Measurements from ENCODE around the gene UNC45A.
"Not testable (repeated sequence)": the region's sequence is repeated elsewhere in the genome, so short reads cannot be mapped to it uniquely, and the experiment has no call there.

The UNC45A gene

DNA sequence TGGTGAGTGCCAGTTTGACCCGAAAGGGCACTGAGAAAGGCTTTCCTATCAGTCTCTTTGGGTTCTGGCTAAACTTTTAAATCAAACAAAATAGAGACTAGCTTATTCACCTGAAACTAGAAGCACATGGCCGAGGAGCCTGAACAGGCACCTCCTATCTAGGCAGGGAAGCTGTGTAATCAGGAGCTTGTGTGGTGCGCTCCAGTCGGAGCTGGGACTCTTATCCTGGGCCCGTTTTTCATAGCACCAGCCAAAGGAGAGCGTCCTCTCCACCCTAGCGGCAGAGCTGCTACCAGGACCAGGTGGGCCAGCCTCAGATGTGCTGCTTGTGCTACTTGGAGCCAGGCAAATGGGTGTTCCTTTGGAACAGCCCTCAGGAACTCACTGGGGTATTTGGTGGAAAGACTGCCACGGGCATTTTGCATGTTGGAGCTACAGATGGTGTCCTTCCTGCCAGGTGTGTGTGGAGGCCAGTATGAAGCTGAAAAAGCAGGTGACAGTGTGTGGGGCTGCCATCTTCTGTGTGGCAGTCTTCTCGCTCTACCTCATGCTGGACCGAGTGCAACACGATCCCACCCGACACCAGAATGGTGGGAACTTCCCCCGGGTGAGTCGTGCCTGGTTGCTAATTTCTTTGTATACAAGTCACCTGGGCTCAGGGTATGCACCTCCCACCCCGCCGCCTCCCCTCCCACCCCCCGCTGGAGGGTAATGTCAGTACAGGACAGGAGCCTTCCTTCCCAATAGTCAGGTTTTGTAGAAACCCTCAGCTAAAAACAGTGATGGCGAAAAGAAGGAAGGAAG is 31.1 kb upstream of the UNC45A start:
- DNase-seq (ENCODE audit: low read depth), result no peak

DNA sequence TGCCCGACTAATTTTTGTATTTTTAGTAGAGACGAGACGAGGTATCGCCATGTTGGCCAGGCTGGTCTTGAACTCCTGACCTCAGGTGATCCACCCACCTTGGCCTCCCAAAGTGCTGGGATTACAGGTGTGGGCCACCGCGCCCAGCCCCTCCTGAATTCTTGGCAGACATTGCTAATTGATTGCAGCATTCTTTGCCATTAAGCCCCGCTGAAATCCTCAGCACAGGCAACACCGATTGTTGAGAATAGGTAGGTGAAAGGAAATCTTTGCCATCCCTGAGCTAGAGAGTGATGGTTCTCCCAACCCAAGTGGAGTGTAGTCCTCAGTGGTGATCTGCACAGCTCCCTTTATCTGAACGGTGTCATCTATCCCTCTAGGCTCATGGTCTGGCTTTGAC is 30.3 kb upstream of the UNC45A start:
- DNase-seq (ENCODE audit: low read depth), result no peak

DNA sequence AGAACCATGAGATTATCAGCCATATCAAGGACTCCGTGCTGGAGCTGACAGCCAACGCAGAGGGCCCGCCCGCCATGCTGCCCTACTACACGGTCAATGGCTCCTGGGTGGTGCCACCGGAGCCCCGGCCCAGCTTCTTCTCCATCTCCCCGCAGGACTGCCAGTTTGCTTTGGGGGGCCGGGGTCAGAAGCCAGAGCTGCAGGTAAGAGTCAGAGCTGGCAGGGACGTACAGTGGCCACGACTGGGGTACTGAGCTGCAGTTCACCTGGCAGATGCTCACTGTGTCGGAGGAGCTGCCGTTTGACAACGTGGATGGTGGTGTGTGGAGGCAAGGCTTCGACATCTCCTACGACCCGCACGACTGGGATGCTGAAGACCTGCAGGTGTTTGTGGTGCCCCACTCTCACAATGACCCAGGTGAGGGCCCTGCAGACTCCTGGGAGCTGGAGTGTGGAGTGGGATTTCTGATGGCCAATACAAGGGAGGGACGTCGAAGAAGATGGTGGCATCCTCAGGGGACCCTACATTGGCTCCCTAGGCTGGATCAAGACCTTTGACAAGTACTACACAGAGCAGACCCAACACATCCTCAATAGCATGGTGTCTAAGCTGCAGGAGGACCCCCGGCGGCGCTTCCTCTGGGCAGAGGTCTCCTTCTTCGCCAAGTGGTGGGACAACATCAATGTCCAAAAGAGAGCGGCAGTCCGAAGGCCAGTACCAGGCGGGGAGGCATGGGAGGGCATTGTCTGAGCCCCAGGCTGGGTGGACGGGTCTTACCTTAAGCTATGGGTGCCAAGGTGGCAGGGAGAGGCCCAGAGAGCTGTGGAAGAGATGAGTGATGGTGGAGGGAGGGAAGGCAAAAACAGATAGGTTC is 29.5 kb upstream of the UNC45A start:
- no peak for DNase-seq (ENCODE audit: low read depth)

DNA sequence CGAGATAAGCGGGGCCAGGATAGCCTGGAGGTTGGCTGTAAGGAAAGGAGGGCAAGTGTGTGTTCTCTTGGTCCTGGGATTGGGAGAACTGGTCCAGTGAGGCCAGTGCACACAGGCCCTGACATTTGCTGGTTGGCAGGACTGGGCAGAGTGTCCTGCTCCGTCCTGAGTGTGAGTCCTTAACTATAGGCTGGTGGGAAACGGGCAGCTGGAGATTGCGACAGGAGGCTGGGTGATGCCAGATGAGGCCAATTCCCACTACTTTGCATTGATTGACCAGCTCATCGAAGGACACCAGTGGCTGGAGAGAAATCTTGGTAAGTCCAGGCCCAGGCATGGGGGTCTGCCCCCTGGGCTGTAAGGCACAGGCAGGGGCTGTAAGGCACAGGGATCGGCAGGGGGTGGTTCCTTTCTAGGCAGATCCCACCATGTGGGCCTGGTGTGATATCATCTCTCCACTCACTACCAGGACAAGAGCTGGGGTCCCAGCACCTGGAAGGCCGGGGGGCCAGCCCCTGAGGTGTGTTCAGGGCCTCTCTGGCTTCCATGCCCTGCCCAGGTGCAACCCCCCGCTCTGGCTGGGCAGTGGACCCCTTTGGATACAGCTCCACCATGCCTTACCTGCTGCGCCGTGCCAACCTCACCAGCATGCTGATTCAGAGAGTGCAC is 28.8 kb upstream of the UNC45A start:
- no peak for DNase-seq (ENCODE audit: low read depth)

DNA sequence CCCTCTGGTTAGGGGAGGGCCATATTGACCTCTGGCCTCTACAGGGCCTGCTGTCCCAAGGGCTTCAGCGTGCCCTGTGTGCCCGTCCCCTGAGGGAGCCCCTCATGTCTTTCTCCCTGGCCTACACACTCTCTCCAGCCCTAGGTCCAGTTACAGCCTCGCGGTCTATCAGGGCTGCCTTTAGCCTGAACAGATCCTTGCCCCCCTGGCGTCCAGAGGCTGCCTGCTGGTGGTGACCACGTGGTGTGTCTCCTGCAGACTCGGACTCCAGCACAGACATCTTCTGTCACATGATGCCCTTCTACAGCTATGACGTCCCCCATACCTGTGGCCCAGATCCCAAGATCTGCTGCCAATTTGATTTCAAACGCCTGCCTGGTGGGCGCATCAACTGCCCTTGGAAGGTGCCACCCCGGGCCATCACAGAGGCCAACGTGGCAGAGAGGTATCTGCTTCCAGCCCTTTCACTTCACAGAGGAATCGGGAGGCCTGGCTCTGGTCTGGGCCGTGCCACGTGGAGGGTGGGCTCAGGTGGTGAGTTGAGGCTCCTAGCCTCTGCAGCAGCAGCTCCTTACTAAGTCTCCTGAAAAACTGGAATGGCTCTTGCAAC is 27.9 kb upstream of the UNC45A start:
- DNase-seq (ENCODE audit: low read depth), result no peak

DNA sequence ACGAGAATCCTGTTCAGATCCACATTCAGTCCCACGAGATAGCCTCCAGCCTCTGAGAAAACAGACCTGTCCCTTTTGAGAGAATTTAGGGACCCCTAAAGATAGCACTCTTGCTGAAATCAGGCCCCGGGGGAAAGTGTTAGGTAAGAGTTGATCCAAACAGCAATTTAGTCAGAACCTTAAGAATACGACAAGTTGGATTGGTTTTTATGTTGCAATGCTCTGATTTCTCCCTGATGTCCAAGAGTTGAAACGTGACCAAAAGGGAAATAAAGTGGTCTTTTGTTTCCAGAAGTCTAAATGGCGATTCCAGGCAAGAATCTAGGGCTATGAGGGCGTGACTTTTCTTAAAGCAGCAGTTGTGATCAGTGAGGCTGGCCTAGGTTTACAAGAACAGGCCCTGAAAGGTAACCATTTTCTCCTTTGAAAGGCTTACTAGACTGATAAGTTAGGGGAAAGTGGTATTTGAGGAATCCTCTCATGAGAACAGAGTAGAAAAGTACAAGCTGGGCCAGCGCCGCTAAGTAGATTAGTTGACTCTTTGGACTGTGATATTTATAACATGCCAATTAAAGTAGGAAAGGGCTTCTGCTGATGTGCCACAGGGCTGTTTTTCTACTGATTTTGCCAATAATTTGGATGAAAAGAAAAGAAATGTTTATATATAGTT is 27.1 kb upstream of the UNC45A start:
- no peak for DNase-seq (ENCODE audit: low read depth)

DNA sequence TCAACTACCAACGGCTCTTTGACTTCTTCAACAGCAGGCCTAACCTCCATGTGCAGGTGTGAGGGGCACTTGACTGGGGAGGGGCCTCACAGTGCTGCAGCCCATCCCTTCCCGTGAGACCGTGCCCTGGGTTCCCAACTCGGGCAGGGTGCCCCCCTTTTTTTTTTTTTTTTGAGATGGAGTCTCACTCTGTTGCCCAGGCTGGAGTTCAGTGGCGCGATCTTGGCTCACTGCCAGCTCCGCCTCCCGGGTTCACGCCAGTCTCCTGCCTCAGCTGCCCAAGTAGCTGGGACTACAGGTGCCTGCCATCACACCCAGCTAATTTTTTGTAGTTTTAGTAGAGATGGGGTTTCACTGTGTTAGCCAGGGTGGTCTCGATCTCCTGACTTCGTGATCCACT is 25.6 kb upstream of the UNC45A start:
- DNase-seq (ENCODE audit: low read depth), result not testable (repeated sequence)

DNA sequence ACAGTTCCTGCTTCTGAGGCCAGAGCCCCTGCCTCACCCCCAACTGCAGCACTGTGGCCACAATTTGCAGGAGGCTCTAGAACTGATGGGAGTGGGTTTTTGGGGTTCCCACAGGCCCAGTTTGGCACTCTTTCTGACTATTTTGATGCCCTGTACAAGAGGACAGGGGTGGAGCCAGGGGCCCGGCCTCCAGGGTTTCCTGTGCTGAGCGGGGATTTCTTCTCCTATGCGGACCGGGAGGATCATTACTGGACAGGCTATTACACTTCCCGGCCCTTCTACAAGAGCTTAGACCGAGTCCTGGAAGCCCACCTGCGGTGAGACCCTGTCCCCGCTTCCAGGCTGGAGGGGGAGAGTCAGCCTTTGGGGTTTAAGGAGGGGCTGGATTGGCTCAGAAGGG is 25.1 kb upstream of the UNC45A start:
- no peak for DNase-seq (ENCODE audit: low read depth)

DNA sequence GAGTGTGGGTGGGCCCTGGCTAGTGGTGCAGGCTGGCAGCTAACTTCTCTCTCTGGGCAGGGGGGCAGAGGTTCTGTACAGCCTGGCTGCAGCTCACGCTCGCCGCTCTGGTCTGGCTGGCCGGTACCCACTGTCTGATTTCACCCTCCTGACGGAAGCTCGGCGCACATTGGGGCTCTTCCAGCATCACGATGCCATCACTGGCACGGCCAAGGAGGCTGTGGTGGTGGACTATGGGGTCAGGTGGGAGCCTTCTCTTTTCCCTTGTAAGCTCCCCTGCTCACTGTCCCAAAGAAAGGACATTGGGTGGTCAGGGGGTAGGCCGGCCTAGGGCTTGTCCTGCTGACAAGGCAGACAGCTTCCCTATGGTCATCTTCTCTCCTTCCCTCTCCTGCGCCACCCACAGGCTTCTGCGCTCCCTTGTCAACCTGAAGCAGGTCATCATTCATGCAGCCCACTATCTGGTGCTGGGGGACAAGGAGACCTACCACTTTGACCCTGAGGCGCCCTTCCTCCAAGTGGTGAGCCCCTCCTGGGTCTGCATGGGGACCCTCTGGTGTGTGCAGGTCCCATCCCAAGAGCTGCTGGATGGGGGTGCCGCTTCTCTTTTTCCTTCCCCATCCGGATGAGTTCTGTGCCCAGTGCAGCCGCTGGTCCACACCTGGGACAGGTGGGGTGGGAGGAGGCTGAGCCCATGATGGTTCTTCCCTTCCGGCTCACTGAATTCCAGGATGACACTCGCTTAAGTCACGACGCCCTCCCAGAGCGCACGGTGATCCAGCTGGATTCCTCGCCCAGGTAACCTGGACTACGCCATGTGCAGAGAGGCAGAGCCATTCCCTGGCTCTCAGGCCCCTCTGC is 24.4 kb upstream of the UNC45A start:
- DNase-seq (ENCODE audit: low read depth), result no peak

DNA sequence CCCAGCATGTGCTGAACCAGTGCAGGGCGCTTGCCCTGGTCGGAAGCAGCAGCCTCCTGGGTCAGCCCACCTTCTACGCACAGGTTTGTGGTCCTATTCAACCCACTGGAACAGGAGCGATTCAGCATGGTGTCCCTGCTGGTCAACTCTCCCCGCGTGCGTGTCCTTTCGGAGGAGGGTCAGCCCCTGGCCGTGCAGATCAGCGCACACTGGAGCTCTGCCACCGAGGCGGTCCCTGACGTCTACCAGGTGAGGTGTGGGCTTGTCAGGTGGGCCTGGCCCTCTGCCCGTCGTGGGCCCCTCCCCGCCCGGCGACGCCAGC is 23.8 kb upstream of the UNC45A start:
- DNase-seq (ENCODE audit: low read depth), result no peak

DNA sequence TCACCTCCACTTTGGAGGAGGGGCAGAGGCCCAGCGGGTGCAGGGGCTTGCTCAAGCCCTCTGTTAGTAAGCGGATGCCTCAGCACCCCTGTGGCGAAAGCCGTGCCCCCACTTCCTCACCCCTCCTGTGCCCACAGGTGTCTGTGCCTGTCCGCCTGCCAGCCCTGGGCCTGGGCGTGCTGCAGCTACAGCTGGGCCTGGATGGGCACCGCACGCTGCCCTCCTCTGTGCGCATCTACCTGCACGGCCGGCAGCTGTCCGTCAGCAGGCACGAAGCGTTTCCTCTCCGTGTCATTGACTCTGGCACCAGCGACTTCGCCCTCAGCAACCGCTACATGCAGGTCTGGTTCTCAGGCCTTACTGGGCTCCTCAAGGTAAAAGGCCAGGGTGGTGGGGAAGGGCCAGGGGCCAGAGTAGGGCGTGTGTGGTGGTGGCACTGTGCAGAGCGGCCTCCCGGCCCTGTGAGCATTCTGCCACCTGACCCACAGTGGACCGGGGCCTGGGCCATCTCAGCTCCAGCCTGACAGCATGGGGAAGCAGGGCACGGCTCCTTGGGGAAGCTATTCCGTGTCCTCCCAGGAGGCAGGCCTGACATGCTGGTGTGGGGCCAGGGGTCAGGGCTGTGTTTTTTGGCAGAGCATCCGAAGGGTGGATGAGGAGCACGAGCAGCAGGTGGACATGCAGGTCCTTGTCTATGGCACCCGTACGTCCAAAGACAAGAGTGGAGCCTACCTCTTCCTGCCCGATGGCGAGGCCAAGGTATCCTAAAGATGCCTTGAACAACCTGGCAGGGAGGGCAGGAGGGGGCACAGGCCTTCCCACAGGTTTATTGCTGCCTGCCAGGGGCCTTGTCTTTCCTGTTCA is 22.9 kb upstream of the UNC45A start:
- no peak for DNase-seq (ENCODE audit: low read depth)

DNA sequence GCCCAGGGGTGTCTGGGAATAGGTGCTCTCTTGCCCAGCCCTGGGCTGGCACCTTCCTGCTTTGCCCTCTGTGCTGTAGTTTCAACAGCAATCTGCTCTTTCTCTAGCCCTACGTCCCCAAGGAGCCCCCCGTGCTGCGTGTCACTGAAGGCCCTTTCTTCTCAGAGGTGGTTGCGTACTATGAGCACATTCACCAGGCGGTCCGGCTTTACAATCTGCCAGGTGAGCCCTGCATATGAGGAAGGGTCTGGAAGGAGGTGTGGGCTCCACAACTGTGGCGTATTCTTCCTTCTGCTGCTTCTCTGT is 22.4 kb upstream of the UNC45A start:
- DNase-seq (ENCODE audit: low read depth), result no peak

DNA sequence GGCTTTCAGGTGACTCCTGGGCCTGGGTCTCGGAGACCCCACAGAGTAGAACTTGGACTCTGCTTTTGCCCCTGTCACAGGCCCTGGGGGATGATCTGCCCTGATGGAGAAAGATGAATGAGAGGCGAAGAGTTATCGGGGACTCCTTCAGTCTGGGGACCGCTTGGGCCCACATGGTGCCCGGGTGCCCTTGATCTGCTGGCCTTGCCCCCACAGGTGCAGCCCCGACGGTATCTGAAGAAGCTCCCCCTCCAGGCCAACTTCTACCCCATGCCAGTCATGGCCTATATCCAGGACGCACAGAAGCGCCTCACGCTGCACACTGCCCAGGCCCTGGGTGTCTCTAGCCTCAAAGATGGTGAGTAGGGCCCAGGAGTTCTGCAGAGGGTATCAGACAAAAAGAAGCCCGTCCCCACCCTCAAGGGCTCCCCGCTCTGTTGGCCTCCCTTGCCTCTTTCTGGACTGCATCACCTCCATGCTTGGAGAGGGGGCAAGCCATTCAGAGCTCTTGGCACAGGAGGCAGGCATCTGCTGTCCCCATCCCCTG is 21.6 kb upstream of the UNC45A start:
- no peak for DNase-seq (ENCODE audit: low read depth)

DNA sequence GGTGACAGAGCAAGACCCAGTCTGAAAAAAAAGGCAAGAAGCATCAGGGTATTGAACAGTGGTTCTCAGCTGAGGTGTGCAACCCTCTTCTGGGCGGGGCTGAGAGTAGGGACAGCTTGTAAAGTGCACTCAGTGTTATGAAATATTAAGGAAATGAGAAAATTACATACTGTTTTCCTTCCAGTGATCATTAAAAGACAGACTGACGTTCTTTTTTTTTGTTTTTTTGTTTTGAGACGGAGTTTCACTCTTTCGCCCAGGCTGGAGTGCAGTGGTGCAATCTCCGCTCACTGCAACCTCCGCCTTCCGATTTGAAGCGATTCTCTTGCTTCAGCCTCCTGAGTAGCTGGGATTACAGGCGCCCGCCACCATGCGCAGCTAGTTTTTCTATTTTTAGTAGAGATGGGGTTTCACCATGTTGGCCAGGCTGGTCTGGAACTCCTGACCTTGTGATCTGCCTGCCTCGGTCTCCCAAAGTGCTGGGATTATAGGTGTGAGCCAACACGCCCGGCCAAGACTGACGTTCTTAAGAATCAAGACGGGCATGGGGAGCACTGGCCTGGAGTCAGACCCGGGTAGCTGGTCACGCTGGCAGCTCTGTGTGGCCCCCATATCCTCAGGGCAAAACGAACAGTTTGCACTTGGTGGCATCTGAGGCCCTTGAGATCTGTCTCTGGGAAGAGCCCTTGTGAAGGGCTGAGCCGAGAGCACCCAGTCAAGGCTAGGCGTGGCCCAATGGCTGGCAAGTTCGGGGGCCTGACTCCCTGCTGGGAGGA is 20.6 kb upstream of the UNC45A start:
- no peak for DNase-seq (ENCODE audit: low read depth)

DNA sequence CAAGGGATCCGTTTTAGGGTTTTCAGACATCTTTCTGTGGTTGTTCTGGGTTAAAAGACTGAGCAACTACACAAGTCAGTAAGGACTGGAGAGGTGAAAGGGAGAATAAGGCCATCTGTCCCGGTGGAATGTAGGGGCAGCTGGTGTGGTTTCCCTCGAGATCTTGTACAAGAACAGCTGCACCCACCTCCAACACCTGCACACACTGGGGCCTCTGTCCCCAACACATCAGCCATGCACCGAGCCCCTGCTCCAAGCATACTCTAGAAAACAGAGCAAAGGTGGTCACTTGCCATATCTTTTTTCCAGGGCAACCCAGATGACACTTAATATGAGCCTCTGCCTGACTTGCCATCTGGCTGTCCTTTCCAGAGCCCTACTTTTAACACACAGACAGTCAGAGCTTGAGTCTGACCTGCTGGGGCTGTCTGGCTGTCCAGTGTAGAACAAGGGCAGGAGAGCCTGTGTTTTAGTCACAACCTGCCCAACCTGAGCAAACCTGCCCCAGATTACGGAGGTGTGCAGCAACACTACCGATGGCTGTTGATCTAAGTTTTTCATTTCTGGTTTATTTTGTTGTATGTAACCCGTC is 19.8 kb upstream of the UNC45A start:
- DNase-seq (ENCODE audit: low read depth), result no peak

DNA sequence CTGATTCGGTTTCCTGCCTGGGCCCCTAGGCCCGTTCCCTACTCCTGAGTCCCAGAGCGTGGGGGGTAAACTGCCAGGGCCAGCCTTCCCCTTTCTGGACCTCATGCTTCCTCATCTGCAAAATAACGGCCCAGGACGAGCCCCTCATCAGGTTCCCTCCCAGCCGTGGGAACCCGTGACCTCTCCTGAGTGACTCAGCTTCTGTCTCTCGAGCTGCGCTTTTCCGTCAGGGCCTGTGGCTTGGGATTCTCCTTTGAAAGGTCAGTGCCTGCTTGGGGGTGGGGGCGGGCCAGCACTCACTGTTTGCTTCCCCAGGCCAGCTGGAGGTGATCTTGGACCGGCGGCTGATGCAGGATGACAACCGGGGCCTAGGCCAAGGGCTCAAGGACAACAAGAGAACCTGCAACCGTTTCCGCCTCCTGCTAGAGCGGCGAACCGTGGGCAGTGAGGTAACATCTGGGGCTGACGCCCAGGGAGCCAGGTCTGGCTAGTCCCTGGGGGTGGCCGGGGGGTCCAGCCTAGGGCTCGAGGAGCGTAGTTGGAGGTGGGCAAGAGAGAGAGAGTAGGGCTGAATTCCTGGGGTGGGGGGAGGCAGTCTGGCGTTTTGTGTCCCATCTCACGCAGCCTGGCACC is 19.2 kb upstream of the UNC45A start:
- no peak for DNase-seq (ENCODE audit: low read depth)

DNA sequence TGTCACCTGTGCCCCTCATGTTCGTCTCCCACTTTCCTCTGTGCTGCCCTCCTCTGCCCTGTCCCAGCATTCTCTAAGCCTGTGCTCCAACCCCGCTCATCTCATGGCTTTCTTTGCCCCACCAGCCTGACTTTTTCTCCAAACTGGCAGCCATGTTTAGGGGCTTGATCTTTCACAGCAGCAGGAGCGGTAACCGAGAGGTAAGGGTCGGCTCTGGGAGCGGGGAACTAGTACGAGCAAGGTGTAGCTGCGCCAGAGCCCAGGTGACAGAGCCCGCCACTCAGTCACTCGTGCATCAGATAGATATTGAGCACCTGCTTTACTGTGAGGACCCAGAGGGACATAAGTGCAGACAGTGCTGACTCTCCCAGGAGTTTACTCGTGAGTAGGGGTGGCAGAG is 18.6 kb upstream of the UNC45A start:
- DNase-seq (ENCODE audit: low read depth), result no peak

DNA sequence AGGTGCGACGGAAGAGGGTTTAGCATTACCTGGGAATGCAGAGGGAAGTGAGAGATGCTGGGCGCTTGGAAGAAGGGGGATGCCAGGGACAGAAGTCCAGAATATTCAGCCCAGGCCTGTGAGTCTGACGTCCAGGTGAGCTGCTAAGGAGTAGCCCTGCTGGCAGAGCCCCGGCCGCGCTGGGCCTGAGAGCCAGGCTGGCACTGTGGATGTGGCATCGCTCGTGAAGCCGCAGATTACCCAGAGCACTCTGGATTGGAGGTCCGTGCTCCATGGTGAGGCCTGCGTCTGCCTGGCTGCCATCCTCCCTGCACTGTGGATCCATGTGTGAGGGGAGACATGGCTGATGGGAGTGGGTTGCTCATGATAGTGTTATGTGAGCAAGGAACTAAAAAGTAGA is 17.5 kb upstream of the UNC45A start:
- no peak for DNase-seq (ENCODE audit: low read depth)
